ENCODE measurements around the gene REEP5. TPM values are rescaled to one million over a fixed set of nuclear protein-coding genes. Genes with fewer than 3 reads are reported as not detected.
A peak's percentile ranks its signal among the peaks of the same experiment; 100 is the strongest.
"Not testable (repeated sequence)": the region's sequence is repeated elsewhere in the genome, so short reads cannot be mapped to it uniquely, and the experiment has no call there.

Gene REEP5
- total RNA-seq: 10 to 100 TPM; 51.0 to 63.8 TPM

DNA sequence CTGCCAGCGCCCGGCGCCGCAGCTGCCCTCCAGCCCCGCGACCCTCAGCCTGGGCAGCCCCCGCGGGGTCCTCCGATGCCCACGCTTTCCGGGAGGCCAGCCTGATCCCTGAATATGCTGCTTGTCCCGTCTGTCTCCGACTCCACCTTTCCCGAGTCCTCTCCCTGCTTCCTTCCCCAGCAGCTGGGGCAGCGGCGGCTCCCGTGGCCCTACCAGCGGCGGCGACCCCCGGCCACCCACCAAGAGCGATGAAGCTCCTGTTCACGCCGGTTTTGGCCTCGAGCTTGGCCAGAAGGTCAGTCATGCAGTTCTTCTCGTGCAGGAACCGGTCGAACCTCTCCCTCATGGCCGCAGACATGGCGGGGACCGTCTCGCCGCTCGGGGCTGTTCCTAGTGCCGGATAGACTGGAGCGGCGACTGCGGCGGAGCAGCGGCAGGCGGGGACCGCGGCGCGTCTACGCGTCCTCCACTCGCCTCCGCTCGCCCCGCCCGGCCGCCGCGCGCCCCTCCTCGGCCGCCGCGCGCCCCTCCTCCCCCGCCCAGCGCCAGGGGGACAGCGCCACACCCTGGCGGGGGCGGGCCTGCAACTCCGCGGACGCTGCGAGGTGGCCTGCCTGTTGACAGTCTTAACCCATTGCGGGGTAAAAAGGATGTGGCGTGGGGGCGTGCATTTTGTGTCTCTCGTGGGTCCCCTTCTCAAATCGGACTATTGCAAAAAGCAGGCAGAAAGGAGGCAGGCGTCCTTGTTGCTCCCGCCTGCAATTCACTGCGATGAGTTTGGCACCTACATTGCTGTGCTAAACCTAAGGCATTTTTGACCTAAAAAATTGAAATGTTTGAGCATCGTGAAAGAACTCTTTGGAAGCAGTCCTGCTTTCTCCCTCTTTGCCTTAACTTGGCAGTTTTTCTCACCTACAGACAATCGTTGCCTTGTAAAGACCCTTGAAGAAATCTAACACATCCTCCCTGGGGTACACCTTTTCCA lies at the start of gene REEP5:
Gene REEP5, minus strand, starts transcription at position 395 of the 985 bp plus-strand sequence. Its CDS starts 37 bp downstream, at position 358.
- Mint-ChIP-seq H3K9me3 (no peaks in the 10 kb centered on the region), H3K4me3 (peak within 1 kb of the TSS; percentile 83 to 98), H3K4me1 (ENCODE audit: low read depth) (peaks cover 67% of the 10 kb centered on the region), H3K27ac (peak within 1 kb of the TSS; percentile 92), H3K36me3 (ENCODE audit: insufficient read depth in 2 of 2) (peaks cover 6 to 16% of the 10 kb centered on the region in 2 donors), H3K27me3 (ENCODE audit: low read depth) (no peaks in the 10 kb centered on the region)
- peak; percentile 85 to 89 for ATAC-seq (replicated peaks in 1 of 2)
- DNase-seq: peak; percentile 88 to 92

DNA sequence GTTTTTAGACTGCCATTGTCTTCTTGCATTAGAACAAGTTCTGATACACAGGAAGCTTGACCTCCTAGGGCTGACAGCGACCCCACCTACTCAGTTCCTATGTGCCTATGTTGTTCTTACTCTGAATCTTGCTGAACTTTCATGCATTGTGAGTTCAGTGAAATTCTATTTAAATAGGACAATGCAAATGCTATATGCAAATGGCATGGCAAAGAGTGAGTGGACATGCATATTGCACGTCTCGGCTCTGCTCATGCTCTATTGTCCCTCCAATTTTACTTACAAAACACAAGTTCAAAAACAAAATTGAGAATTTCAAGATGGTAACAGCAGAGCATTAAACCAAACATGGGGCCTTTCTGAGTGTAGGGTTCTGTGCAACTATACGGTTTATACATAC lies 49.2 kb upstream of the REEP5 start:
- DNase-seq (no peak), ATAC-seq (replicated peaks in 1 of 2) (no peak)
- no peaks in the 10 kb centered on the region for H3K27me3 Mint-ChIP-seq (ENCODE audit: low read depth)

DNA sequence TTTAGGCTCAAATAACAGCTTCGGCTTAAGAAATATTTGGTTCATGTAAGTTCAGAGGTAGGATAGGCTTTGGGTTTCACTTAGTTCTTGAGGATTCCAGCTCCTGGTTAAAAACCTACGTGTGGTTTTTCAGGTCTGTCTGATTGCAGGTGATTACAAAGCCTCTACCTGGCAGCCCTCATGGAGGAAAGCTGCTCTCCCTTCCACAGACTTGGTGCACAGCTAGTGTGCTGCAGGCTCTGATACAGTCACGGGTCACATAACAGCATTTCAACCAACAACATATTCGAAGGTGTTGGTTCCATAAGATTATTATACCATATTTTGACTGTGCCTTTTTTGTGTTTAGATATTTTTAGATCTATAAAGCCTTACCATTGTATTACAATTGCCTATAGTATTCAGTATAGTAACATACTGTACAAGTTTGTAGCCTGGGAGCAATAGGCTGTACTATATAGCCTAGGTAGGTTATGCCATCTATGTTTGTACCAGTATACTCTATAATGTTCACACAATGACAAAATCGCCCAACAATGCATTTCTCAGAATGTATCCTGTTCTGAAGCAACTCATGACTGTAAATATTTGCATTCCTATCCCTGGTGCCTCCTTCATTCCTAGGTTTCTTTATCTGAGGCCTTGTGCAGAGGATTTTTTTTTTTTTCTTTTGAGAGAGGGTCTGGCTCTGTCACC lies 46.5 kb upstream of the REEP5 start:
- no peak overlapping the region for H3K27ac Mint-ChIP-seq
- no peak overlapping the region for H3K4me3 Mint-ChIP-seq

More for the DNA sequence above, 49.2 kb upstream of the REEP5 start:
- Mint-ChIP-seq H3K4me3 (no peak overlapping the region), H3K27ac (no peak overlapping the region), H3K4me1 (ENCODE audit: low read depth) (peaks cover 51% of the 10 kb centered on the region), H3K36me3 (ENCODE audit: insufficient read depth in 2 of 2) (no peaks in the 10 kb centered on the region), H3K9me3 (peaks cover 0 to 2% of the 10 kb centered on the region in 2 donors)

DNA sequence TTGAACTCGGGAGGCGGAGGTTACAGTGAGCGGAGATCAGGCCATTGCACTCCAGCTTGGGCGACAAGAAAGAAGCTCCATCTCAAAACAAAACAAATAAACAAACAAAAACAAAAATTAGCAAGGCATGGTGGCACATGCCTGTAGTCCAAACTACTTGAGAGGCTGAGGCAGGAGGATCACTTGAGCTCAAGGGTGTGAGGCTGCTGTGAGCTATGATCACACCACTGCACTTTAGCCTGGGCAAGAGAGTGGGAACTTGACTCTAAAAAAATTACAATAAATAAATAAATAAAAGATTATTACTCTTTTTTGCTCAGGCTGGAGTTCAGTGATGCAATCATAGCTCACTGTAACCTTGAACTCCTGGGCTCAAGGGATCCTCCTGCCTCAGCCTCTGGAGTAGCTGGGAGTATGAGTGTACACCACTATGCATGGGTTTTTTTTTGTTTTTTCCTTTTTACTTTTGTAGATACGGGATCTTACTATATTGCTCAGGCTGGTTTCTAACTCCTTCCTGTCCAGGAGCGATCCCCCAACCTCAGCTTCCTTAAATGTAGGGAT lies 45.6 kb upstream of the REEP5 start:
- Mint-ChIP-seq H3K27ac (no peak overlapping the region), H3K4me3 (no peak overlapping the region), H3K36me3 (ENCODE audit: insufficient read depth in 2 of 2) (no peaks in the 10 kb centered on the region), H3K4me1 (ENCODE audit: low read depth) (peaks cover 69% of the 10 kb centered on the region), H3K9me3 (no peaks in the 10 kb centered on the region), H3K27me3 (ENCODE audit: low read depth) (no peaks in the 10 kb centered on the region)
- no peak for DNase-seq
- ATAC-seq (replicated peaks in 1 of 2): no peak

More for the DNA sequence above, 46.5 kb upstream of the REEP5 start:
- Mint-ChIP-seq H3K27me3 (ENCODE audit: low read depth) (no peaks in the 10 kb centered on the region), H3K9me3 (no peaks in the 10 kb centered on the region), H3K4me1 (ENCODE audit: low read depth) (peaks cover 59% of the 10 kb centered on the region), H3K36me3 (ENCODE audit: insufficient read depth in 2 of 2) (no peaks in the 10 kb centered on the region)
- DNase-seq (no peak), ATAC-seq (replicated peaks in 1 of 2) (no peak)

DNA sequence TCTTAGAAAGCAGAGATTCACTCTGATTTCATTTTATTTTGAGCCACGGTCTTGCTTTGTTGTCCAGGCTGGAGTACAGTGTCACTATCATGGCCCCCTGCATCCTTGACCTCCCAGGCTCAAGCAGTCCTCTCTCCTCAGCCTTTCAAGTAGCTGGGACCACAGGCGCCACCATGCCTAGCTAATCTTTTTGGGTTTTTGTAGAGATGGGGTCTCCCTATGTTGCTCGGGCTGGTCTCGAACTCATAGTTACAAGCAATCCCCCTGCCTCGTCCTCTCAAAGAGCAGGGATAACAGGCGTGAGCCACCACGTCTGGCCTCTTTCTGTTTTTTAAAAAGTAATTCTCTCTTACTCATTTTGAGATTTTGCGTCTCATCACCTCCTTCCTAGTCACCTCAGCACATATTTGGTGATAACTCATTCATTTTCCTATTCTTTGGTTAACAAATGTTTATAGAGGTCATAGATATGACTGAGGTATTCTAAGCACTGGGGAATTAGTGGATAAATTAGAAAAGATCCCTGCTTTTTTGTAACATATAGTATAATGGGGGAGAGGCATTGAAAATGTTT lies 43.8 kb upstream of the REEP5 start:
- H3K36me3 Mint-ChIP-seq (ENCODE audit: insufficient read depth in 2 of 2): no peaks in the 10 kb centered on the region
- peak overlapping the region; percentile 27 to 74 for H3K4me3 Mint-ChIP-seq
- H3K27ac Mint-ChIP-seq: peak overlapping the region; percentile 67
- no peaks in the 10 kb centered on the region for H3K9me3 Mint-ChIP-seq
- ATAC-seq (replicated peaks in 1 of 2) (peak; percentile 37 to 50), DNase-seq (peak in 1 of 2 donors; percentile 34)
- no peaks in the 10 kb centered on the region for H3K27me3 Mint-ChIP-seq (ENCODE audit: low read depth)
- H3K4me1 Mint-ChIP-seq (ENCODE audit: low read depth): peaks cover 61% of the 10 kb centered on the region

DNA sequence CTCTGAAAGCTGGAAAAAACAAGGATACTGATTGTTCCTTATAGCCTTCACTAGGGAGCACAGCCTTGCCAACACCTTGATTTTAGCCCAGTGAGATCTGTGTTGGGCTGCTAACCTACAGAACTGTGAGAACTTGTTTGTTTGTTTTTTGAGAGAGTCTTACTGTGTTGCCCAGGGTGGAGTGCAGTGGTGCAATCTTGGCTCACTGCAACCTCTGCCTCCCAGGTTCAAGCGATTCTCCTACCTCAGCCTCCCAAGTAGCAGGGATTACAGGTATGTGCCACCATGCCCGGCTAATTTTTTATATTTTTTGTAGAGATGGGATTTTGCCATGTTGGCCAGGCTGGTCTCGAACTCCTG lies 41.3 kb upstream of the REEP5 start:
- not testable (repeated sequence) for H3K27me3 Mint-ChIP-seq (ENCODE audit: low read depth); H3K36me3 Mint-ChIP-seq (ENCODE audit: insufficient read depth in 2 of 2); H3K9me3 Mint-ChIP-seq; DNase-seq
- Mint-ChIP-seq H3K27ac (peak overlapping the region; percentile 86), H3K4me3 (peak overlapping the region; percentile 33 to 58), H3K4me1 (ENCODE audit: low read depth) (peaks cover 69% of the 10 kb centered on the region)
- peak; percentile 2 to 10 for ATAC-seq (replicated peaks in 1 of 2)

DNA sequence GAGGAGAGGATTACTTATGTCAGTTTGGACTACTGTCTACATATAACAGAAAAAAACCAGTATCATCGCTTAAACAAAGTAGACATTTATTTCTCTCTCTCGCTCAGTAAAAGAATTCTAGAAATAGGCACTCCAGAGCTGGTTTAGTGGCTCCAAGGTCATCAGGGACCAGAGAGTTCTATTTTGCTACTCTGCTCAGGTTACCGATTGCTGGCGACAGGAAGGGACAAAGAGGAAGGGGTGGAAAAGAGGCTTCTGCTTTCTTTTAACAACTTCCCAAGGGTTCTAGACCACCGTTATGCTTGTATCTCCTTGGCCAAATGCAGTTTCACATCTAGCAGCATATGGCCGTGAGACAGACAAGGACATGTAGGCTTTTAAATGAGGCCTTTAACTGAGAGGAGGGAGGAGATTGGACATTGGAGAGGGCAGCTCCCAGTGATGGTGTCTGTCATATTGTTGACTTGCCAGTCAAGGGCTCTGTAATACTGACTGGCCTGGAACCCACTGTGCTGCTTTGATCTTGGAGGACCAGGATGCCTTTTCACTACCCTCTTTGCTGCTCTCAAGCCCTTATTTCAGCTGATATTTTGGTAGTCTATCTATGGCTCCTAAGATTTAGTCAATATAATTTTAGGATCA lies 39.0 kb upstream of the REEP5 start:
- H3K4me1 Mint-ChIP-seq (ENCODE audit: low read depth): peaks cover 61% of the 10 kb centered on the region
- no peak overlapping the region for H3K27ac Mint-ChIP-seq
- ATAC-seq (replicated peaks in 1 of 2): no peak
- H3K9me3 Mint-ChIP-seq: no peaks in the 10 kb centered on the region
- no peaks in the 10 kb centered on the region for H3K36me3 Mint-ChIP-seq (ENCODE audit: insufficient read depth in 2 of 2)
- no peaks in the 10 kb centered on the region for H3K27me3 Mint-ChIP-seq (ENCODE audit: low read depth)
- no peak overlapping the region for H3K4me3 Mint-ChIP-seq
- DNase-seq: no peak

DNA sequence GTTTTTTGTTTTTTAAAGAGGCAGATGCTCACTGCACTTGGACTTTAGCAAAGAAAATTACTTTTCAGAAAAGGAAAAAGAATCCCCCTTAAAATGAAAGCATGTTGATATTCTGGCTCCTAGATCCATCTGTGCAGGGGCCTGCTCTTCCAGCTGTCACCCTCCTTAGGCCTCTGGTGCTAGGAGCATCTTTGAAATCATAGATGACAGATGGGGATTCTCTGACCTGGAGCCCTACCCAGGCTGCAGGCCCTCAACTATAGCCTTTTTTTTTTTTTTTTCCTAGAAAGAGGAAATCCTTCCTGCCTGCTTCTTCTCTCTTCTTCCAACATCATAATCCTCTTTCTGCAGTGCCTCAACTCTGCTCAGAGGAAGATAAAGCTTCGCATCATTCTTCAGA lies 38.3 kb upstream of the REEP5 start:
- H3K9me3 Mint-ChIP-seq: no peaks in the 10 kb centered on the region
- H3K4me3 Mint-ChIP-seq: no peak overlapping the region
- no peaks in the 10 kb centered on the region for H3K36me3 Mint-ChIP-seq (ENCODE audit: insufficient read depth in 2 of 2)
- H3K27me3 Mint-ChIP-seq (ENCODE audit: low read depth): no peaks in the 10 kb centered on the region
- DNase-seq: no peak
- no peak for ATAC-seq (replicated peaks in 1 of 2)
- no peak overlapping the region for H3K27ac Mint-ChIP-seq
- H3K4me1 Mint-ChIP-seq (ENCODE audit: low read depth): peaks cover 55% of the 10 kb centered on the region

DNA sequence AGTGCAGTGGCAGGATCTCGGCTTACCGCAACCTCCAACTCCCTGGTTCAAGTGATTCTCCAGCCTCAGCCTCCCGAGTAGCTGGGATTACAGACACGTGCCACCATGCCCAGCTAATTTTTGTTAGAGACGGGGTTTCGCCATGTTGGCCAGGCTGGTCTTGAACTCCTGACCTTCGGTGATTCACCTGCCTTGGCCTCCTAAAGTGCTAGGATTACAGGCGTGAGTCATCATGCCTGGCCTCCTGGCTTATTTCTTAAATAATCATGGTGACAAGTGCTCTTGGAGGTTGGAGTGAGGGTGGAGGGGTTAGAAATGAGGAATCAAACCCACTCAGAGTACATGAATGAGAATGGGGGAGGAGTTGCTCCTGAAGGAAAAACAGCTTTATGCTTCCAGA lies 37.8 kb upstream of the REEP5 start:
- not testable (repeated sequence) for H3K9me3 Mint-ChIP-seq; ATAC-seq (replicated peaks in 1 of 2); H3K27me3 Mint-ChIP-seq (ENCODE audit: low read depth); H3K27ac Mint-ChIP-seq; H3K4me3 Mint-ChIP-seq; H3K36me3 Mint-ChIP-seq (ENCODE audit: insufficient read depth in 2 of 2); DNase-seq
- peaks cover 51% of the 10 kb centered on the region for H3K4me1 Mint-ChIP-seq (ENCODE audit: low read depth)

DNA sequence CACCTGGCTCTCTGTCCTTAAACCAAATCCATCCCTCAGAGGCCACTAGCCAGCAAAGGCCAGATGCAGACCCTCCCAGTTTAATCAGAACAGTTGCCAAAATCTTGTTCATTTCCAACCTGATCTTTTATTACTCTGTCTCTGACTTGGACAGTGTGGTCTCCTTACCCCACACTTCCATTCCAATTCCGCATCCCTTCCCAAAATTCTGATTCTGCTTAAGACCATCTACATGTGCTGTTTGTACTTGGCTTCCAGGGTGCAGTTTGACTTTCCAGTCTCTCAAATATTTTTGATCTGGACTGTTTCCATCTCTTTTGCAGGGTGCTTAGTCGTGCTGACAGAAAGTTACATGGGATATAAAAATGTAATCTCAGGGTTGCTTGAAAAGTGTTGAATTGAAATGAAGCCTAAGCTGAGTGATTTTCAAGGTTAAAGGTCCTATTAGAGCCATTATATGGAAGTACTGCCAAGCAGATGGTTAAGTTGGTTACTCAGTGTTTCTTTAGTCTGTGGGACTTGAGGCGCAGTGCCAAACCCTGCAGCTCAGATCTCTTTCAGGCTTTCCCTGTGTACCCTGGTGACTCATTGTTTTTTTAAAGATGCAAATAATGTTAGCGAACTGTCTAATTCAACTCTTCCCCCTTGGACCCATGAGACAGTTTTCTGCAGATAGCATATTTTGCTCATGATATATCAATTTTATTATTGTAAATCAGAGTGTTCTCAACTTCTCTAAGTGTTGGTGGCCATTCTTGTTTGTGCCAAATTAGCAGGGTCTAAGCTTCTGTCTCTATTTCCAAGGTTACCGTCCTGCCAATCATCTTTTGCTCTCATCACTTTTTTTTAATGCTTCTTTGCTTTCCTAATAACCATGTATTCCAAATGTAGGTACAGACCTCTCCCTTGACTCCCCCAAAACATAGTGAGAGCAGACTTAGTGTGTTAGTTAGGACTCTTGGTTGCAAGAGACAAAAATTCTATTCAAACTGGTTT lies 36.4 kb upstream of the REEP5 start:
- no peak overlapping the region for H3K27ac Mint-ChIP-seq

DNA sequence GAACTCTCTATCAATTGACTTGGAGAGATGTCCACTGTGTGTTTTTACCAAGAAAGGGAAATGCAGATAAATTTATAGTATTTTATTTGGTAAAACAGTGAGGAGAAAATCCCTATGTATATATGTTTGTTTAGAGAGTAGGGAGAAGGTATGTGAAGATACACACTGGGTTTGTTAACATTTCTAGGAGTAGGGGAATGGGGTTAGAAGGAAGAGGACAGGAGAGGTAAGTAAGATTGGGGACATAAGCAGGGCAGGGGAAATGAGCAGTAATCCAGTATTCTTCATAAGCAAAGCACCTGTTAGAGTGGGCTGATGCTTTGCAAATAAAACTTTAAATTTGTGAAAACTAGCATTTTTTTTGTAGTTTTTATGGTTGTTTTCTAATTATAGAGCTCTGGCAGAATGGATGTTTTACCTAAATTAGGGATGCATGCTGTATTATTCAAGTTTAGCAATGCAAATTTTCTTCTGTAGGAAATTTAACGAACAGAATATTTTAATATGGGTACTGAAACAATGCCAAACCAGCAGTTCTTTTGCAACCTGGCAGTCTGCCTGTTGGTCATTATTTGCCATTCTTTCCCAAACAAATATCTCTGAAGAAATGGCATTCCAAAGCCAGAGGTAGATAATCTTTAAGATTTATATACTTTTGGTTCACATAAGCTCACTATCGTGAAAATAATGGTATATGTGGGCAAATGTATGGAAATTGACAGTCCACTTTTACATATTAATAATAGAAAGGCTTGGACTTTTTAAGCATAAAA lies 35.2 kb upstream of the REEP5 start:
- no peak overlapping the region for H3K4me3 Mint-ChIP-seq
- no peak overlapping the region for H3K27ac Mint-ChIP-seq
- H3K36me3 Mint-ChIP-seq (ENCODE audit: insufficient read depth in 2 of 2): peaks cover 0 to 2% of the 10 kb centered on the region in 2 donors
- peaks cover 6% of the 10 kb centered on the region for H3K27me3 Mint-ChIP-seq (ENCODE audit: low read depth)
- H3K9me3 Mint-ChIP-seq: no peaks in the 10 kb centered on the region
- ATAC-seq (replicated peaks in 1 of 2): no peak
- H3K4me1 Mint-ChIP-seq (ENCODE audit: low read depth): peaks cover 29% of the 10 kb centered on the region
- no peak for DNase-seq

More for the DNA sequence above, 36.4 kb upstream of the REEP5 start:
- ATAC-seq (replicated peaks in 1 of 2): peak; percentile 83 to 86
- peak in 1 of 2 donors; percentile 47 for DNase-seq
- H3K9me3 Mint-ChIP-seq: no peaks in the 10 kb centered on the region
- H3K4me3 Mint-ChIP-seq: peak overlapping the region; percentile 1 to 33
- peaks cover 0 to 1% of the 10 kb centered on the region in 2 donors for H3K36me3 Mint-ChIP-seq (ENCODE audit: insufficient read depth in 2 of 2)
- H3K27me3 Mint-ChIP-seq (ENCODE audit: low read depth): no peaks in the 10 kb centered on the region
- peaks cover 39% of the 10 kb centered on the region for H3K4me1 Mint-ChIP-seq (ENCODE audit: low read depth)

Measured in activated T-cell treated with anti-CD3 and anti-CD28 coated beads, Interleukin-2, amount 50 U/mL, for 72 hours (primary cell).